Mucosa of gallbladder (tissue), 1 donor: ENCODE results near the gene PNPLA7. TPM values are rescaled to one million over a fixed set of nuclear protein-coding genes. Genes with fewer than 3 reads are reported as not detected.
"Not testable (repeated sequence)": the region's sequence is repeated elsewhere in the genome, so short reads cannot be mapped to it uniquely, and the experiment has no call there.

ENCODE experiments used
- DNase-seq: peaks from one replicate; pipeline ENCODE4 v3.0.0-alpha.2; 2020; ENCODE audit warnings: low spot score
- total RNA-seq: library from RNA; stranded (reverse); gene quantifications from one replicate; pipeline ENCODE4 v1.2.1, GENCODE V29; 2021
- donor health status: DM: no; HTN: no; CAD: no.

Gene PNPLA7
- total RNA-seq, 1 donor from 2014 or later, result 16.5 TPM

GRCh38 chr9:137460363-137461315 is 89.6 kb downstream of the PNPLA7 start:
- no peak for DNase-seq

- DNase-seq, result no peak
Observed at GRCh38 chr9:137459601-137460362, 90.4 kb downstream of the PNPLA7 start.

GRCh38 chr9:137459152-137459600 is 91.0 kb downstream of the PNPLA7 start, which contains the start of gene NSMF:
Gene NSMF, minus strand, starts transcription at chr9:137459334. Its CDS starts 232 bp downstream, at chr9:137459102.
- DNase-seq, result peak; percentile 95

- DNase-seq, result no peak
Observed at GRCh38 chr9:137458194-137459151, 91.7 kb downstream of the PNPLA7 start.

- DNase-seq, result no peak
Observed at GRCh38 chr9:137457406-137458193, 92.6 kb downstream of the PNPLA7 start.

- no peak for DNase-seq
Observed at GRCh38 chr9:137456864-137457405, 93.3 kb downstream of the PNPLA7 start.

GRCh38 chr9:137456061-137456863 is 93.9 kb downstream of the PNPLA7 start:
- no peak for DNase-seq

GRCh38 chr9:137455359-137455991 is 94.7 kb downstream of the PNPLA7 start:
- no peak for DNase-seq

GRCh38 chr9:137454597-137455358 is 95.4 kb downstream of the PNPLA7 start:
- peak; percentile 62 for DNase-seq

GRCh38 chr9:137454145-137454596 is 96.0 kb downstream of the PNPLA7 start:
- DNase-seq, result peak; percentile 62

GRCh38 chr9:137453643-137454081 is 96.5 kb downstream of the PNPLA7 start:
- peak; percentile 79 for DNase-seq

GRCh38 chr9:137452761-137453642 is 97.2 kb downstream of the PNPLA7 start:
- no peak for DNase-seq

GRCh38 chr9:137452006-137452760 is 98.0 kb downstream of the PNPLA7 start:
- DNase-seq, result no peak

GRCh38 chr9:137451264-137452005 is 98.8 kb downstream of the PNPLA7 start:
- DNase-seq, result not testable (repeated sequence)

- DNase-seq, result not testable (repeated sequence)
Observed at GRCh38 chr9:137450539-137451222, 99.5 kb downstream of the PNPLA7 start.
